Measurements from ENCODE around the gene SNRPB. TPM values are rescaled to one million over a fixed set of nuclear protein-coding genes. Genes with fewer than 3 reads are reported as not detected.

Gene SNRPB
- total and polyA plus RNA-seq, 2 of the 13 experiments (the other 11 are each of a cell fraction or from before 2014, with no cell fraction given): 473 to 844 TPM

DNA sequence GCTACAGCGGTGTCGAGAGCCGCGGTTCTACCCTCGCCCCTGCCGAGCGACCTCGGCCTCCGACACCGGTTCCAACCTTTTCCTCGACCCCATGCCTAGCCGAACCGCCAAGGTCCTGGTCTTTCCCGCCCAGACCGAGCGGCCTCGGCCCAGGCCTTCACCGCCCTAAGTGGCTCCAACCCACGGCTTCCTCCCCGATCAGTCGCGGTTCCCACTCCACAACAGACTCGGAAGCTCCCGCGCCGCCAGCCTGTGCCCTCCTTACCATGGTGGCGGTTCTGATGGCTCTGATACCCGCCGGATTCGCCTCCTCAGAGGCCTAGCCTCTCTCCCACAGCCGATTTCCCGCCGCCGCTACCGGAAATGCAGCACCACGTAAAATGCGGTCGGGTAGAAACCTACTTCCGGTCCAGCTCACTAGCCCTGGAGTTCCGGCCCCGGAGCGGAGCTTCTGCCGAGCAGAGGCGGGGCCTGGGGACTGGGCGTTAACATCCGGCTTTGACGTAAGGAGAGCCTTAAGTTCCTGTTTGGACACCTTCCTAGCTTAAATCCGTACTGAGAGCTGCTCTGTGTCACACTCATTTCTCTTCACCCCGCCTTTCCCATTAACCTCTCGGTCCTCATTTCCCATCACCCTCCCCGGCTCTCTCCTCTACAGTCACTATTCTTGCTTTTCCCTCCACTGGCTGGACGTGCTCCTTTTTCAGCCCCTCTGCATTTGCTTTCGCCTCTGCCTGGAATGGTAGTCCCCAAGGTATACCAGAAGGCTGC, at the start of gene SNRPB (continued):
- TF ChIP-seq NCOA1 (CRISPR knock-in tag; IDR thresholded peaks at IDR 0.05) (peak; percentile 84; the same call in 1 of the 2 replicates), ZNF501 (CRISPR knock-in tag; IDR thresholded peaks at IDR 0.05) (peak; percentile 100), ZNF234 (CRISPR knock-in tag; conservative IDR thresholded peaks at IDR 0.05) (peak; percentile 98), ZNF280D (CRISPR knock-in tag; IDR thresholded peaks at IDR 0.05) (peak; percentile 94), MAFK (conservative IDR thresholded peaks at IDR 0.05 in 1 of 2, IDR thresholded peaks at IDR 0.05 in 1 of 2; ENCODE audit: low read length in 2 of 2) (no peak), ZNF230 (CRISPR knock-in tag; IDR thresholded peaks at IDR 0.05) (peak; percentile 100), ZNF713 (CRISPR knock-in tag; IDR thresholded peaks at IDR 0.05) (peak; percentile 85), ZNF614 (CRISPR knock-in tag; IDR thresholded peaks at IDR 0.05; ENCODE audit: borderline replicate concordance) (peak; percentile 99), PRDM10 (CRISPR knock-in tag; IDR thresholded peaks at IDR 0.05; ENCODE audit: low read depth) (peak; percentile 93), HOXD1 (CRISPR knock-in tag; IDR thresholded peaks at IDR 0.05) (peak; percentile 94), ZNF839 (CRISPR knock-in tag; IDR thresholded peaks at IDR 0.05; ENCODE audit: borderline replicate concordance) (peak; percentile 99), ZNF639 (CRISPR knock-in tag; conservative IDR thresholded peaks at IDR 0.05) (peak; percentile 99), TRAFD1 (CRISPR knock-in tag; IDR thresholded peaks at IDR 0.05; ENCODE audit: borderline replicate concordance) (no peak; the same call in 1 of the 2 replicates), ZNF557 (CRISPR knock-in tag; IDR thresholded peaks at IDR 0.05) (0 out of 2 replicates have a peak, but pooled peaks have one; percentile 93), ZSCAN9 (CRISPR knock-in tag; IDR thresholded peaks at IDR 0.05; ENCODE audit: borderline replicate concordance) (peak; percentile 100), ZNF709 (CRISPR knock-in tag; IDR thresholded peaks at IDR 0.05) (peak; percentile 99)
- TF ChIP-seq, protein P1, sequence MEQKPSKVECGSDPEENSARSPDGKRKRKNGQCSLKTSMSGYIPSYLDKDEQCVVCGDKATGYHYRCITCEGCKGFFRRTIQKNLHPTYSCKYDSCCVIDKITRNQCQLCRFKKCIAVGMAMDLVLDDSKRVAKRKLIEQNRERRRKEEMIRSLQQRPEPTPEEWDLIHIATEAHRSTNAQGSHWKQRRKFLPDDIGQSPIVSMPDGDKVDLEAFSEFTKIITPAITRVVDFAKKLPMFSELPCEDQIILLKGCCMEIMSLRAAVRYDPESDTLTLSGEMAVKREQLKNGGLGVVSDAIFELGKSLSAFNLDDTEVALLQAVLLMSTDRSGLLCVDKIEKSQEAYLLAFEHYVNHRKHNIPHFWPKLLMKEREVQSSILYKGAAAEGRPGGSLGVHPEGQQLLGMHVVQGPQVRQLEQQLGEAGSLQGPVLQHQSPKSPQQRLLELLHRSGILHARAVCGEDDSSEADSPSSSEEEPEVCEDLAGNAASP (CRISPR knock-in tag; IDR thresholded peaks at IDR 0.05; ENCODE audit: borderline replicate concordance): peak; percentile 95
